ENCODE data around the gene TMEM121. TPM values are rescaled to one million over a fixed set of nuclear protein-coding genes. Genes with fewer than 3 reads are reported as not detected.

TMEM121 gene
- total RNA-seq, 4 donors from 2014 or later: 0.99 to 5.4 (median 4.0) TPM

DNA sequence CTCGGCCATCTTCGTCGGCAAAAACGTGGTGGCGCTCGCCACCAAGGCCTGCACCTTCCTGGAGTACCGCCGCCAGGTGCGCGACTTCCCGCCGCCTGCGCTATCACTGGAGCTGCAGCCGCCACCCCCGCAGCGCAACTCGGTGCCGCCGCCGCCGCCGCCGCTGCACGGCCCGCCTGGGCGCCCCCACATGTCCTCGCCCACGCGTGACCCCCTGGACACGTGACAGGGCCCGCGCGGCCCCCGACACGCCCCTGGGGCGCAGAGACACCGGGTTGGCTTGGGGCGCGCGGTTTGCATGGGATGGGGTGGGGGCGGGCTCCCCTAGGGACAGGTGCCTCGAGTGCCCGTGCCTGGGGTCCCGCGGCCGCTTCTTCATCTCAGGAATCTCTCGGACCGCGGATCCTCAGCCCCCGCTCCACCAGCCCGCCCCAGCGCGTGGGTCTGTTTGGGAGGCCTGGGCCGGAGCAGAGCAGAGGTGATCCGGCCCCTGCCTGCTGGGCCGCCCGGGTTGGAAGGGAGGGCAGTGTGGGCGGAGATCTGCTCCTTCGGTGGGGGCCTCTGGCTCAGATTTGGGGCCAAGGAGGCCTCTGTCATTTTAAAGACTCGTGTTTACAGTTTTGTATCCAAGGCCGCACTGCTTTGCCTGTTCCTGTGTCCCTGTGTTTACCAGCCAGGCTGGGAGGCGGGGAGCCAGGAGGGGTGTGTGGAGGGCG, 3.3 kb downstream of the TMEM121 start:
- TF ChIP-seq, protein P1, sequence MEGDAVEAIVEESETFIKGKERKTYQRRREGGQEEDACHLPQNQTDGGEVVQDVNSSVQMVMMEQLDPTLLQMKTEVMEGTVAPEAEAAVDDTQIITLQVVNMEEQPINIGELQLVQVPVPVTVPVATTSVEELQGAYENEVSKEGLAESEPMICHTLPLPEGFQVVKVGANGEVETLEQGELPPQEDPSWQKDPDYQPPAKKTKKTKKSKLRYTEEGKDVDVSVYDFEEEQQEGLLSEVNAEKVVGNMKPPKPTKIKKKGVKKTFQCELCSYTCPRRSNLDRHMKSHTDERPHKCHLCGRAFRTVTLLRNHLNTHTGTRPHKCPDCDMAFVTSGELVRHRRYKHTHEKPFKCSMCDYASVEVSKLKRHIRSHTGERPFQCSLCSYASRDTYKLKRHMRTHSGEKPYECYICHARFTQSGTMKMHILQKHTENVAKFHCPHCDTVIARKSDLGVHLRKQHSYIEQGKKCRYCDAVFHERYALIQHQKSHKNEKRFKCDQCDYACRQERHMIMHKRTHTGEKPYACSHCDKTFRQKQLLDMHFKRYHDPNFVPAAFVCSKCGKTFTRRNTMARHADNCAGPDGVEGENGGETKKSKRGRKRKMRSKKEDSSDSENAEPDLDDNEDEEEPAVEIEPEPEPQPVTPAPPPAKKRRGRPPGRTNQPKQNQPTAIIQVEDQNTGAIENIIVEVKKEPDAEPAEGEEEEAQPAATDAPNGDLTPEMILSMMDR (IDR thresholded peaks at IDR 0.05): no peak
- TF ChIP-seq POLR2A (IDR thresholded peaks at IDR 0.05): no peak
- 61 to 69% methylated on average over 51 to 60 of the region's 63 CpGs for WGBS, 2 donors
- DNase-seq (ENCODE audit: low spot score in 2 of 2): peak in 1 of 2 donors; percentile 86
- intact Hi-C loops (cut with DNase I; ENCODE audit: low total_unique reads): loop anchor here (5.0 to 10.0 kb wide), 2 partner anchors 162 to 335 kb away; no protein-coding TSS in a partner anchor
- H3K4me3 ChIP-seq (ENCODE audit: low read depth, poor library complexity, severe bottlenecking): no peak overlapping the region

DNA sequence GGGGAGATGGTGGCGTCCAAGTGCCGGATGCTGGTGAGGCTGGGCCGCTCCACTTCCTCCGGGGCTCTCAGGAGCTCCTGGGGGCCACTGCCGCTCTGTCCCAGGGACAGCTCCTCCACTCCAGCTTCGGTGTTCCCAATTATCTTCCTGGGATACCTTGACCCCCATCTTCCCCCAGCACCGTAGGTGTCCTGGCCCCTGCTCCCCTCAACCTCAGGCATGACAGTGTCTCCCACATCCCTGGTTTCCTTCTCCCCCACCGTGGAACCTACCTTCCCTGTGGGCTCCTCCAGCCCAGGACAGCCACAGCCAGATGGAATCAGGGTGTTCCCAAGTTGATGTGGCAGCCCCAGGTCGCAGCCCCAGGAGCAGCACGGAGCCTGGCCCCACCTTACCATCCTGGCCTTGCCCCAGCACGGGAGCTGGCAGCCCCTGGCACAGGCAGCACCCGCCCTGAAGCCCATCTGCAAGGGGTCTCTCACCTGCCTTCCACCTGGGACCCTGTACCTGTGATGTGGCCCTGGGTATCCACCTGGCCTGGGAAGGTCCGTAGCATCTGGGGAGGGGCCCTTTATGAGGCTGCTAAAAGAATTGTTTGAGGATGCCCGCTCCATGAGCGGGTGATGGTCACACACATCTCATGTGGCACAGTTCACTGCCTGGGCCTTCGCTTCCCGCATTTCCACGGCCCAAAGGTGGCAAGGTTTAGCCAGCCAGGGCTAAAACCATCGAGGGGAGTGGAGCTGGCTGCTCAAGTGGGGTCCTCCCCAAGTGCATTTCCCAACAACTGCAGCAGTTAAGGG, 4.1 kb downstream of the TMEM121 start:
- WGBS, 2 donors: 62 to 64% methylated on average over 16 to 18 of the region's 19 CpGs
- no peak for TF ChIP-seq POLR2A (IDR thresholded peaks at IDR 0.05)
- TF ChIP-seq, protein P1 (IDR thresholded peaks at IDR 0.05): no peak
- intact Hi-C loops (cut with DNase I; ENCODE audit: low total_unique reads): loop anchor here (10.0 kb wide), 1 partner anchor 336 kb away; no protein-coding TSS in a partner anchor
- DNase-seq (ENCODE audit: low spot score in 2 of 2): no peak
- no peak overlapping the region for H3K4me3 ChIP-seq (ENCODE audit: low read depth, poor library complexity, severe bottlenecking)

DNA sequence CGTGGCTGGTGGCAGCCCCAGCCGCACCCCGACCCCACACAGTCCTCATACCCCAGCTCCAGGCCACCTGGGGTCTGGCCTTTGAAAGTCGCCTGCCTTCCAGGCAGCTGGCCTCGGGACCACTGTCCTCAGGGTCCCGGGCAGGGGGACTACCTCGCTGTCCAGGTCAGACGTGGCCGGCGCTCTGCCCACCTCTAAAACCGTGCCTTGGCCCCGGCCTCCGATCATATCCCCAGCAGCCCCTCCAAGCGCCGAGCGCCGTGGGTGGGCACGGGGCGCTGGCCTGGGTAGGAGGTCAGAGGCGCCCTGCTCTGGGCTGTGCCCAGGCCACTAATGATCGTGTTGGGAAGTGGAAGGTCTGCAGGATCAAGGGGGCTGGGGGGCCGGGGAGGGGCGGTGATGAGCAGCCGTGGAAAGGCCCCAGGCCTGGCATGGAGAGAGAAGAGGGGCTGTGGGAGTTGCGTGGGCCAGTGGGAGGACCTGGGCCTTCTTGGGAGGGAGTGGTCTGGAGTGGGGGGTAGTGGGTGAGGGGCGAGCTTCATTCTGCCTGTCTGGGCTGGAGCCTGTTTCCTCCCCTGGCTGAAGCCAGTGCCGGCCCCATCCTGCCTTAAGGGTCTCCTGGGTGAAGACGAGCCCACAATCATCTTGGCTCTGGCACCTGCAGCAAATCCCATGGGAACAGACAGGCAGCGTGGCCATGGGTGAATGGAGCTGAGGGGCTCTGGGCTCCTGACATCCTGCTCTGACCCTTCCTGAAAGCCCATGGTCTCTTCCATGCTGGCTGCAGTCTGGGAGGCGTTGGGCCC, 4.9 kb downstream of the TMEM121 start:
- DNase-seq (ENCODE audit: low spot score in 2 of 2): no peak
- intact Hi-C loops (cut with DNase I; ENCODE audit: low total_unique reads): loop anchor here (10.0 kb wide), 1 partner anchor 336 kb away; no protein-coding TSS in a partner anchor
- TF ChIP-seq, protein P1 (IDR thresholded peaks at IDR 0.05): no peak
- no peak for TF ChIP-seq POLR2A (IDR thresholded peaks at IDR 0.05)
- no peak overlapping the region for H3K4me3 ChIP-seq (ENCODE audit: low read depth, poor library complexity, severe bottlenecking)
- 89 to 93% methylated on average over 28 to 30 of the region's 30 CpGs for WGBS, 2 donors

DNA sequence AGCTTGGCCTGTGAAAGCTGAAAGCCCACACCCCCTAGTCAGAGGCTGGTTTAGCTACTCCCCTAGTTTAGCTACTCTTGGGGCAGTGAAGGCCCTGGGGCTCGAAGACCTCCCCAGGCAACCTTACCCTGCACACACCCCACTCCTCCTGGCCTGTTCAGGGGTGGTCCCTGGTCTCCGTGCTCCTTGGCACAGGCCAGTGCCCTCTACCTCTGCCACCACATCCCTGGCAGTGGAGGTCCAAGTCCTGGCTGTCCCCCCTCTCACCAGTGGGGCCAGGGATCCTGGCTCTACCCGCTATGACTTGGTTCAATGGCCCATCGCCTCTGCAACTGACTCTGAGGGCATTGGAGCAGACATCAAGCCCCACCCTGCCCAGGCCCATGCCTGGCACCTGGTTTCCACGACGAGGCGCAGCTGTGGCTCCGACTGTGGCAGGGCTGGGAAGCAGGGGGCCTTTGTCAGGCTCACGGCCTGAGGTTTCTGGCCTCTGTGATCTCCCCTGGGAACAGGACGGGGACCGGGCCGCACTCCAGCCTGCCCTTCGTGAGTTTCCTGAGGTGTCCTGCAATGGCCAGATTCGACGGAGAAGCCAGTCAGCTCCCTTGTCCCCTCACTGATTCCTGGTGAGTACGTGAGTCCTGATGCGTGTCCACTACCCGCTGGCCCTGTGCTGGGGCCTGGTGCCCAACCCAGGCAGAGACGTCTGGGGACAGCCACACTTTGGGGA, 5.7 kb downstream of the TMEM121 start:
- intact Hi-C loops (cut with DNase I; ENCODE audit: low total_unique reads): loop anchor here (10.0 kb wide), 1 partner anchor 337 kb away; no protein-coding TSS in a partner anchor
- no peak for DNase-seq (ENCODE audit: low spot score in 2 of 2)
- TF ChIP-seq, protein P1 (IDR thresholded peaks at IDR 0.05): no peak
- TF ChIP-seq POLR2A (IDR thresholded peaks at IDR 0.05): no peak
- 81 to 89% methylated on average over 12 to 19 of the region's 19 CpGs for WGBS, 2 donors
- H3K4me3 ChIP-seq (ENCODE audit: low read depth, poor library complexity, severe bottlenecking): no peak overlapping the region

DNA sequence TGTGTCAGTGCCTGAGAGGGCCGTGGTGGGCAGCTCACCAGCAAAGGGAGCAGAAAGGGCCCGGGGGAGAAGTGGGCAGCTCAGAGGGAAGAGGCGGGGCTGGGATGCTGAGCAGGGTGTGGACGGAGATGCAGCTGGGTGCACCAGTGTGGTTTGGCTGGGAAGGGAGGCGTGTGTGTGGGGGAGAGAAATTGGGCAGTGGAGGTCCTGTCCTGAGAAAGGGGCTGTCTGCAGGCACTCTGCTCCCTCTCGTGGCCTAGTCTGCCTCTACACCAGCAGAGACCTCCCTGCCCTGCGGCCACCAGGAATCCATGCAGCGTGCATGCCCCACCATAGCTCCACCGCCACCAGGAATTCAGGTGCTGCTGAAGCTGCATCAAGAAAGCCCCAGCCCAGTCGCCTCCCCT, 6.4 kb downstream of the TMEM121 start:
- TF ChIP-seq, protein P1 (IDR thresholded peaks at IDR 0.05): no peak
- no peak for TF ChIP-seq POLR2A (IDR thresholded peaks at IDR 0.05)
- no peak for DNase-seq (ENCODE audit: low spot score in 2 of 2)
- WGBS, 2 donors: 55 to 65% methylated on average over 10 of the region's 10 CpGs
- intact Hi-C loops (cut with DNase I; ENCODE audit: low total_unique reads): loop anchor here (10.0 kb wide), 1 partner anchor 338 kb away; no protein-coding TSS in a partner anchor
- H3K4me3 ChIP-seq (ENCODE audit: low read depth, poor library complexity, severe bottlenecking): no peak overlapping the region
